ENCODE results near the gene CD300LF. TPM values are rescaled to one million over a fixed set of nuclear protein-coding genes. Genes with fewer than 3 reads are reported as not detected.

The CD300LF gene
- total RNA-seq, 3 donors from 2014 or later, result not detected

DNA sequence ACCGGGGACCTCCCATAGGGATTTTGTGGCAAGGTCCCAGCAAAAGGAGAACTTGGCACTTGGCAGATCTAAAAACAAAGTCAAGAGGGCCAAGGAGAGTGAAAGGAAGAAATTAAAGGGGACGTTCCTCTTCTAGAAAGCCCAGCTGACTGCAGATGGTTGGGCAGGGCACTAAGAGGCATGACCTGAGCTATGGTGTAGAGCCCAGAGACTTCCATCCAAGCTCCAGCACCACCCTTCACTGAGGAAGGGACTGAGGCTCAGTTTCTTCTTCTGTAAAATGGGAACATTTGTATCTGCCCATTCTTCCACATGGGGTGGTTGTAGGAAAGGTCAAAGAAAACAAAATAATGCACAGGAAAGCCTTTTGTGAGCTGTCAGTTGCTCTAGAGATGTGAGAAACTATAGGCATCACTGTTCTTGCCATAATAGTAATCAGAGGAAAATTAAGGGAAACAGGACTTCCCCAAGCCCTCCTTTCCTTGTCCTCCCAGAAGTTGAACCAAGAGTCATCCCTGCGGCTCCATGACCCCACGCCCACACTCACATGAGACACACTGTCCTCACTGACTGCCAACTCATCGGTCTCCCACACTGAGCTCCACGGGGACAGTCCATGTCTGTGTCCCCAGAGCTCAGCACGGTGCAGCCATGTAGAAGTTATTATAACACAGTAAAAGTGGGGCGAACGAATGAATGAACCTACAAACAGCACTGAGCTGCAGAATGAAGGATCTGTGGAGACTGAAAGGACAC lies 10.4 kb downstream of the CD300LF start:
- Mint-ChIP-seq H3K27me3 (ENCODE audit: low read depth) (no peaks in the 10 kb centered on the region), H3K36me3 (ENCODE audit: insufficient read depth) (no peaks in the 10 kb centered on the region), H3K9me3 (no peaks in the 10 kb centered on the region), H3K4me3 (no peak overlapping the region), H3K4me1 (ENCODE audit: low read depth) (no peaks in the 10 kb centered on the region)
- ATAC-seq (no peak), DNase-seq (no peak)

DNA sequence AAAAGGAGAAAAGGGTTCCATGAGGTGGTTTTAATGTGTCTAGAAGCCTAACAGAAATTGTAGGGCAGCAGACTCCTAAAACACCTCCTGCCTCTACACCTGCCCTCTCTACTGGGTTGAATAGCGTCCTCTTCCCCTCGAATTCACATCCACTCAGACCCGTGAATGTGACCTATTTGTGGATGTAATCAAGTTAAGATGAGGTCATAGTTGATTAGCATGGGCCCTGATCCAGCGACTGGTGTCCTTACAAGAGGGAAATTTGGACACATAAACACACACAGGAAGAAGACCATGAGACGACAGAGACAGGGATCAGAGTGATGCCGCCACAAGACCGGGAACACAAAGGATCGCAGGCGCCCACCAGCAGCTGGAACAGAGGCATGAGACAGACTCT lies 13.5 kb downstream of the CD300LF start:
- no peaks in the 10 kb centered on the region for H3K4me1 Mint-ChIP-seq (ENCODE audit: low read depth)
- H3K9me3 Mint-ChIP-seq, result no peaks in the 10 kb centered on the region
- H3K27me3 Mint-ChIP-seq (ENCODE audit: low read depth), result peaks cover 2% of the 10 kb centered on the region
- ATAC-seq, result no peak
- no peak for DNase-seq
- H3K4me3 Mint-ChIP-seq, result no peak overlapping the region
- no peaks in the 10 kb centered on the region for H3K36me3 Mint-ChIP-seq (ENCODE audit: insufficient read depth)

DNA sequence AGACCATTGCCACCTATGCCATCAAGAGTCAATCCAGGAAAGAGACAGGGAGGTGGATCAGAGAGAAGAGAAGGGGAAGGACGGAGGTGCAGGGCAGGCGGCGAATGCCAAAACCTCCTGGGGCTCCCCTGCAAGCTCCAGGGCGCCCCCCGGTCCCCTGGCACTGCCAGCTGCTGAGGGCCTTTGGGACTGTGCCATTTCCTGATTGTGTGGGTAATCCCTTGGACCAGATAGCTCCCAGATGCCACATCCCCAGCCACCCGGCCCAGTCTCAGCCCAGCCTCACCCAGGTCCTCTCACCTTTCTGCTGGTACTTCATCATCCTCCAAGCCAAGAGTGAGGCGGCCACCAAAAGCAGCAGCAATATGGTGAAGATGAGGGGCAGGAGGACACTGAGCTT lies 14.7 kb downstream of the CD300LF start:
- Mint-ChIP-seq H3K27me3 (ENCODE audit: low read depth) (peaks cover 5% of the 10 kb centered on the region), H3K4me3 (no peak overlapping the region), H3K36me3 (ENCODE audit: insufficient read depth) (no peaks in the 10 kb centered on the region), H3K9me3 (no peaks in the 10 kb centered on the region), H3K4me1 (ENCODE audit: low read depth) (no peaks in the 10 kb centered on the region)
- ATAC-seq (no peak), DNase-seq (no peak)

DNA sequence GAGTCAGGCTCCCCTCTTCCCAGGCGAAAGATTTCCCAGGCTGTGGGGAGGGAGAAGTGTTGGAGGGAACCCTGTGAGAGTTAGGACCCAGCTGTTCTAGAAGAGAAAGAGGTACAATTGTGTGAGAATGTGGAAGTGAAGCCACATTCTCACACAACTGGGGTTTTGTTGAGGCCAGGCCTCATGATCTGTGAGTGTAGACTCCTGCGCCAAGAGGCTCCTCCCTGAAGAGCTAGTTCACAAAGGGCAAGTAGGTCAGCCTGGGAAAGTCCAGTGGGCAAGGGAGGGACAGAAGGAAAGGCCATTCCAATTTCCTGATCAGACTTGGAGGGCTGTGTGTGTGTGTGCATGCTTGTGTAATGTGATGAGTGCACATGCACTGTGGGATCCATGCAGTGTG lies 15.2 kb downstream of the CD300LF start:
- peaks cover 5% of the 10 kb centered on the region for H3K27me3 Mint-ChIP-seq (ENCODE audit: low read depth)
- no peak overlapping the region for H3K4me3 Mint-ChIP-seq
- DNase-seq (no peak), ATAC-seq (no peak)
- no peaks in the 10 kb centered on the region for H3K4me1 Mint-ChIP-seq (ENCODE audit: low read depth)
- no peaks in the 10 kb centered on the region for H3K9me3 Mint-ChIP-seq
- H3K36me3 Mint-ChIP-seq (ENCODE audit: insufficient read depth), result no peaks in the 10 kb centered on the region

DNA sequence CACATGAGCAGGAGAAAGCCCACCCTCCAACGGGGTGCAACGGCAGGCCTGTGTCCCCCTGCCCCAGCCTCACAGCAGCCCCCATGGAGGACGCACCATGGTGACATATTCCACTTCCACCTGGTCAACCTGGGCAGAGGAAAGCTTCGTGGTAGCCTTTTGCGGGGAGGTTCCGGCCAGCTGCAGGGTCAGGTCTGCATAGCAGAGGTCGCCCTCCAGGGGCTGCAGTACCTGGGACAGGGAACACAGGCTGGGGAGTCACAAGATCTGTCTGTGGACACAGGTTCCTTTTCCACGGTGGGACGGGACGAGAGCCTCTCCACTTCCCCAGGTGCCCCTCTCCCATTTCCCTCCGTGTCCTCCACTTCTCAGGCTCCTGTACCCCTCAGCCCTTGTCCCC lies 17.1 kb downstream of the CD300LF start:
- Mint-ChIP-seq H3K36me3 (ENCODE audit: insufficient read depth) (no peaks in the 10 kb centered on the region), H3K9me3 (no peaks in the 10 kb centered on the region)
- no peak for ATAC-seq

DNA sequence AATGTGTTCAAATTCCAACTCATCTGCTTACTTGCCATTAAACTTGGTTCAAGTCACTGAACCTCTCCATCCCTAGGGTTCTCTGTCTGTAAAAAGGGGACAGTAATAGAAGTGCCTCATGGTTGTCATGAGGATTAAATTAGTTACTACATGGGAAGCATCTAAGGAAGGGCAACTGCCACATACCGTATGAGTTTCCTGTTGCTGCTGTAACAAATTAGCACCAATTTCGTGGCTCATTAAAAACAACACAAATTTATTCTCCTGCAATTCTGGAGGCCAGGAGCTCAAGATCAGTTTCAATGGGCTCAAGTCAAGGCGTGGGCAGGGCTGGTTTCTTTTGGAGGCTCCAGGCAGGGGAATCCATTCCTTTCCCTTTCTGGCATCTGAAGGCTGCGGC lies 18.6 kb downstream of the CD300LF start:
- no peak for ATAC-seq
- Mint-ChIP-seq H3K9me3 (no peaks in the 10 kb centered on the region), H3K4me3 (no peak overlapping the region), H3K4me1 (ENCODE audit: low read depth) (no peaks in the 10 kb centered on the region), H3K36me3 (ENCODE audit: insufficient read depth) (no peaks in the 10 kb centered on the region), H3K27me3 (ENCODE audit: low read depth) (peaks cover 5% of the 10 kb centered on the region)
- DNase-seq, result no peak

More for the DNA sequence above, 17.1 kb downstream of the CD300LF start:
- no peak for DNase-seq
- Mint-ChIP-seq H3K4me1 (ENCODE audit: low read depth) (no peaks in the 10 kb centered on the region), H3K27me3 (ENCODE audit: low read depth) (peaks cover 5% of the 10 kb centered on the region), H3K4me3 (no peak overlapping the region)

DNA sequence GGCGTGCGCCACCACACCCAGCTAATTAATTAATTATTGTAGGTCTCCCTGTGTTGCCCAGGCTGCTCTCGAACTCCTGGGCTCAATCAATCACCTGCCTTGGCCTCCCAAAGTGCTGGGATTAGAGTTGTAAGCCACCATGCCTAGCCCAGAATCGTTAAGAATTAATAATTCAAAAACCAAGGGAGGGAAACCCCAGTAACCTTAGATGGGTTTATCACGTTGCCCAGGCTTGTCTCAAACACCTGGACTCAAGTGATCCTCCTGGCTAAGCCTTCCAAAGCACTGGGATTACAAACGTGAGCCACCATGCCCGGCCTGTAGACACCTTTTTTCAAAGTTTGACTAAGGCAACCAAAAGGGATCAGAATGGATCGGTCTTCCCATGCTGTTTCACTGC lies 21.6 kb downstream of the CD300LF start:
- Mint-ChIP-seq H3K9me3 (no peaks in the 10 kb centered on the region), H3K36me3 (ENCODE audit: insufficient read depth) (no peaks in the 10 kb centered on the region), H3K4me1 (ENCODE audit: low read depth) (peaks cover 4% of the 10 kb centered on the region), H3K27me3 (ENCODE audit: low read depth) (peaks cover 5% of the 10 kb centered on the region), H3K4me3 (no peak overlapping the region)
- ATAC-seq (no peak), DNase-seq (no peak)

DNA sequence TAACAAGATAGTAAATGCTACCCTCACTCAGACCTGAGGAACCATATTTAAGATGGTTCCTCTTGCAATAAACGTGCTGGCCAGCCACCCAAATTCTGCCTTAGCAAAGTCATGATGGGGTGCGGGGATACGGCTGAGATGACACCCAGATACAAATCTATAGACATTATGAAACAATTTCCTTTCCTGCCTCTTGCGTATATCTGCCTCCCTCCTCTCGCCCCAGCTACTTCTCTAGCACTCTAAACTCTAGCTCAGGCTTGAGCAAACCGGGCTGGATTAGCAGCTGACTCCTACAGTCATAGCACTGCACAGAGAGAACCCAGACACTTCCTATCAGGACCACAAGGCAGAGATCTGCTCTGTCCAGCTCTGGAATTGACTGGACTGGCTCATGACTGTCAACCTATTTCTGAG lies 22.3 kb downstream of the CD300LF start:
- ATAC-seq, result no peak

DNA sequence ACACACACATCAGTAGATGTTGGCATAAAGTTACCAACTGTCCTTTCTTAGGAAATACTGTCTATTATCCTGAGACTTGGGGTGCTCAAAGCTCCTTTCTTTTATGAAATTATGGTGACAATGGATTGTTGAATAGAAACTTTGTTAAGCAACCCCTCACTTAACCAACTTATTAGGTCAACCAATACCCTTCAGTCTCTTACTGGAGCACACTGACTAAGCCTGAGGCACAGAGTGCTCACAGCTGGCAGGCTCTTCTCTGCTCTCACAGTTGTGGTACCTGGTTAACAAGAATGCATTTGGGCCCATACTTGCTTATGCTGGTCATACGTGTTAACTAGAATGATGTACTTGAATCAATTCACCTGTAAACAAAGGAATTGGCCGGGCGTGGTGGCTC lies 24.8 kb downstream of the CD300LF start:
- no peaks in the 10 kb centered on the region for H3K9me3 Mint-ChIP-seq
- H3K36me3 Mint-ChIP-seq (ENCODE audit: insufficient read depth), result no peaks in the 10 kb centered on the region
- no peaks in the 10 kb centered on the region for H3K27me3 Mint-ChIP-seq (ENCODE audit: low read depth)
- no peak overlapping the region for H3K4me3 Mint-ChIP-seq
- DNase-seq, result no peak
- no peak for ATAC-seq
- H3K4me1 Mint-ChIP-seq (ENCODE audit: low read depth), result peaks cover 4% of the 10 kb centered on the region

More for the DNA sequence above, 22.3 kb downstream of the CD300LF start:
- Mint-ChIP-seq H3K9me3 (no peaks in the 10 kb centered on the region), H3K27me3 (ENCODE audit: low read depth) (peaks cover 3% of the 10 kb centered on the region), H3K4me1 (ENCODE audit: low read depth) (peaks cover 4% of the 10 kb centered on the region), H3K36me3 (ENCODE audit: insufficient read depth) (no peaks in the 10 kb centered on the region), H3K4me3 (no peak overlapping the region)
- no peak for DNase-seq

DNA sequence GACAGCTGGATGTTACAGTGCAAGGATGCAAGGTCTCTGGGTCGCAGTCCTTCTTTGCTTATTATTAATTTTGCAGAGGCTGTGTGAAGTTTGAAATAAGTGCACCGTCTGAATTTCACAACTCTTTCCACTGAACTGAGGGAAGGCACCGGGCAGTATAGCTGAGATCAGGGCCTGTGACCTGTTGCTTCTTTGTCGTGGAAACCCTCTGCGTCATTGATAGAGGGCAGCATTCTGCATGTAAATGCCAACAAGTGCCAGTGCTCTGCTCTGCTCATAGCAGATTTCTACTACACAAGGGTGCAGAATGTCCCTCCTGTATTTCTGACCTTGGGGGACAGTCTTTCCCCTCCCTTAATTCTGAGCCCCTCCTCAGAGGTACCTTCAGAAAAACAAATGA lies 26.0 kb downstream of the CD300LF start:
- peaks cover under 1% of the 10 kb centered on the region for H3K27me3 Mint-ChIP-seq (ENCODE audit: low read depth)
- no peak for ATAC-seq
- DNase-seq, result no peak

DNA sequence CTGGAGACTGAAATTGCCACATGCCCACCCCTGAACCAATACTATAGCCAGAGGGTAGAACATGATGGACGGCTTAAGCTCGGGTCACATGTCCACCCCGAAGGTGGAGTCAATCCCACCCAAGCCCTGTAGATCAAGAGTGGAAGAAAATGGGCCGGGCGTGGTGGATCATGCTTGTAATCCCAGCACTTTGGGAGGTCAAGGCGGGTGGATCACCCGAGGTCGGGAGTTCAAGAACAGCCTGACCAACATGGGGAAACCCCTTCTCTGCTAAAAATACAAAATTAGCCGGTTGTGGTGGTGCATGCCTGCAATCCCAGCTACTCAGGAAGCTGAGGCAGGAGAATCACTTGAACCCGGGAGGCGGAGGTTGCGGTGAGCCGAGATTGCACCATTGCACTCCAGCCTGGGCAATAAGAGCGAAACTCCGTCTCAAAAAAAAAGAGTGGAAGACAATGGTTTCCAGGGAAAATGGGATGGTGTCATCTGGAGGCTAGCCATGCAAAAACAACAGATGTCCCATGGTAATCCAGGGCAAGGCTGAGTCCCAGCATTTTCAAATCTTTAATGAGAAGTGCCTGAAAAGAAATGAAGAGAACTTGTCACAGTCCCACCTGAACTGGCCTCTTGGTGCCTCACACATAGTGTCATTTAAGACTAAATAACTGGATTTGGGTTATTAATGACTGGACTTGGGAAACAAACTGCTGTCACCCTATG lies 30.1 kb downstream of the CD300LF start:
- Mint-ChIP-seq H3K27me3 (ENCODE audit: low read depth) (peaks cover 4% of the 10 kb centered on the region), H3K36me3 (ENCODE audit: insufficient read depth) (no peaks in the 10 kb centered on the region), H3K9me3 (no peaks in the 10 kb centered on the region), H3K4me1 (ENCODE audit: low read depth) (peaks cover 16% of the 10 kb centered on the region), H3K4me3 (no peak overlapping the region)
- DNase-seq (no peak), ATAC-seq (no peak)

More for the DNA sequence above, 26.0 kb downstream of the CD300LF start:
- no peaks in the 10 kb centered on the region for H3K36me3 Mint-ChIP-seq (ENCODE audit: insufficient read depth)
- peaks cover 4% of the 10 kb centered on the region for H3K4me1 Mint-ChIP-seq (ENCODE audit: low read depth)
- H3K4me3 Mint-ChIP-seq, result no peak overlapping the region
- no peaks in the 10 kb centered on the region for H3K9me3 Mint-ChIP-seq

DNA sequence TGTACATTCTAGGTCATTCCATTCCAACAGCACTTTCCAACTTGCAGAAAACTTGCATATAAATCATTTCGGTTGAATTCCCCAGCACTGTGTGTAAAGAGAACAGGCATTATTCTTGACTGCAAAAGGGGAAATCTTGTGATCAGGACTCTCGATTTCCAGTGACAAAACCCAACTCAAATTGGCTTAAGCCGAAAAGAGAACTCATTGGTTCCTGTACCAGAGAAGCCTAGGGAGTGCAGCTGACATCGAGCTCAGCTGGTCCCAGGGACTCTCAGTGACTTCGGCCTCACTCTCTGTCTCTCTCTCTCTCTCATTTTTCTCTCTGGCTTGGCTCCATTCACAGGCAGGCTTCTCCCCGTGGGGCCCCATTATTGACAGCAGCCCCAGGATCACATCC lies 30.7 kb downstream of the CD300LF start:
- H3K36me3 Mint-ChIP-seq (ENCODE audit: insufficient read depth), result no peaks in the 10 kb centered on the region
- H3K27me3 Mint-ChIP-seq (ENCODE audit: low read depth), result peaks cover 6% of the 10 kb centered on the region
- H3K4me3 Mint-ChIP-seq, result no peak overlapping the region
- H3K9me3 Mint-ChIP-seq, result no peaks in the 10 kb centered on the region
- DNase-seq (no peak), ATAC-seq (no peak)
- peaks cover 22% of the 10 kb centered on the region for H3K4me1 Mint-ChIP-seq (ENCODE audit: low read depth)

DNA sequence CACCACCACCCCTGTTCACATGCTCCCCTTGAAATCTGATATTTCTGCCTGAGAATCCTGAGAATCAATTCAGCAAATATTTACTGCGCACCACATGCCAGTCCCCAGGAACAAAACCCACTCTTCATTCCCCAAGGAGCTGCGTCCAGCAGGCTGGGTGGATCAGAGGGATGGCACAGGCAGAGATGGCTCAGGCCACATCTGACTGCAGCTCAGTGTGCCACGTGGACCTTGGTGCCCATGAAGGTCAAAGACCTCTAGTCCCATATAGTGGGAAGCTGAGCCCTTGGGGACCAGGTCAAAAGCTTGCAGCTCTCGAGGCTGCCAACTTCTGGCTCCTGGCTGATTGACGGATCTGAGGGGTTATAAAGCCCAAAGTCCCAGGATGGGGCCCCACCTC lies 31.8 kb downstream of the CD300LF start:
- no peaks in the 10 kb centered on the region for H3K9me3 Mint-ChIP-seq
- no peaks in the 10 kb centered on the region for H3K36me3 Mint-ChIP-seq (ENCODE audit: insufficient read depth)
- DNase-seq (no peak), ATAC-seq (no peak)
- no peak overlapping the region for H3K4me3 Mint-ChIP-seq
- H3K4me1 Mint-ChIP-seq (ENCODE audit: low read depth), result peaks cover 24% of the 10 kb centered on the region
- H3K27me3 Mint-ChIP-seq (ENCODE audit: low read depth), result peaks cover 6% of the 10 kb centered on the region

DNA sequence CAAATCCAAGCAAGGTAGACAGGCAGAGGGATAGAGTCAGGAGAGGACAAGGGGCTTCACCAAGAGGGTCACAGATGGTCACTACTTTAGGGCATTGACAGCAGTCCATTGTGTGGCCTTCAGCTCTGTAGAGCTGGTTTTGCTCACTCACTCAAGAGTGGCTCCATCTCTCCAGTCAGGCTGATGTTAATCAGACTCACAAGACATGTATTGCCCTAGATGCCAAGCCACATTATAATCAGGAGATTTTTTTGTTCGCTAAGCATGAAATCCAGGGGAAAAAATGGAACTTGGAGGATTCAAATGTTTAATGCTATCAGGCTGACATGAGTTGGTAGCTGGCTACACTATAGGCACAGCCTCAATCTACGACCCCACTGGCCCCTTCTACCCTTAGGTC lies 32.5 kb downstream of the CD300LF start:
- Mint-ChIP-seq H3K4me3 (no peak overlapping the region), H3K9me3 (no peaks in the 10 kb centered on the region), H3K4me1 (ENCODE audit: low read depth) (peaks cover 24% of the 10 kb centered on the region), H3K27me3 (ENCODE audit: low read depth) (peaks cover 9% of the 10 kb centered on the region), H3K36me3 (ENCODE audit: insufficient read depth) (no peaks in the 10 kb centered on the region)
- ATAC-seq (no peak), DNase-seq (no peak)

DNA sequence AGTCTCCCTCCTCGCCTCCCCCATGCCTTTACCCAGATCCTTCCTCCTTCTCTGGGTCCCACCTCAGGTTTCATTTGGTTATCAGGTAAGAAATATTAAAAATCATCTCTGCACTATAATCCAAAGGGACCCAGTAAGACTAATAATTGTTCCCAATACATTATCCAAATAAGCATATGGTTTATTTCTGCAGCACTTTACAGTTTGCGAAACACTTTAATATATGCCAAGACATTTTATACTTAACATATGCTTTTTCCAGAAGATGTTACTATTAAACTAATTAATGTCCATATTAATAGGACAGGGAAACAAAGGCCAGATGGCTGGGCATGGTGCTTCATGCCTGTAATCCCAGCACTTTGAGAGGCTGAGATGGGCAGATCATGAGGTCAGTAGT lies 33.3 kb downstream of the CD300LF start:
- Mint-ChIP-seq H3K4me3 (no peak overlapping the region), H3K9me3 (no peaks in the 10 kb centered on the region), H3K4me1 (ENCODE audit: low read depth) (peaks cover 24% of the 10 kb centered on the region), H3K36me3 (ENCODE audit: insufficient read depth) (no peaks in the 10 kb centered on the region), H3K27me3 (ENCODE audit: low read depth) (peaks cover 16% of the 10 kb centered on the region)
- ATAC-seq (no peak), DNase-seq (no peak)

Data from activated T-cell treated with anti-CD3 and anti-CD28 coated beads, Interleukin-2, amount 50 U/mL, for 4 hours (primary cell).